ENCODE results near the gene TNKS1BP1.

- TF ChIP-seq CTCF (IDR thresholded peaks at IDR 0.05) (no peak), ZFX (IDR thresholded peaks at IDR 0.05; ENCODE audit: borderline replicate concordance) (no peak)
These were observed 37.2 kb upstream of the TNKS1BP1 start for GRCh38 chr11:57361926-57362325.
